Uterus (tissue), 4 donors: Measurements from ENCODE around the gene ATP6V0D1. TPM values are rescaled to one million over a fixed set of nuclear protein-coding genes. Genes with fewer than 3 reads are reported as not detected.

Experiments
- DNase-seq, 2 donors: peaks; one replicate each; pipeline ENCODE4 v3.0.0-alpha.2; 2019 to 2020
- H3K27ac ChIP-seq, 2 donors: fragments of 200-600 bp; sonication (generic); 1 replicate in 1 of 2; 2 replicates in 1 of 2; pipeline ENCODE4 v1.5.1; 2016 to 2018
- H3K27me3 ChIP-seq, 2 donors: fragments of 200-600 bp; sonication (generic); one replicate each; pipeline ENCODE4 v1.5.1; 2018 to 2019; ENCODE audit warnings: control low read depth in 1 of 2
- H3K36me3 ChIP-seq, 2 donors: fragments of 200-600 bp; sonication (generic); one replicate each; pipeline ENCODE4 v1.5.1; 2019; ENCODE audit warnings: control low read depth in 1 of 2
- H3K4me1 ChIP-seq, 2 donors: fragments of 200-600 bp; sonication (generic); one replicate each; pipeline ENCODE4 v1.5.1; 2018 to 2019; ENCODE audit warnings: control low read depth in 1 of 2
- H3K4me3 ChIP-seq, 2 donors: fragments of 200-600 bp; sonication (generic); 1 replicate in 1 of 2; 2 replicates in 1 of 2; pipeline ENCODE4 v1.5.1; 2018 to 2019; ENCODE audit warnings: mild to moderate bottlenecking in 1 of 2
- H3K9me3 ChIP-seq, 2 donors: fragments of 200-600 bp; sonication (generic); one replicate each; pipeline ENCODE4 v1.5.1; 2019; ENCODE audit warnings: control low read depth in 1 of 2
- CTCF ChIP-seq, 4 experiments: fragments of 200-600 bp in 2 of 4; fragments of 450-650 bp in 2 of 4; sonication (generic) in 2 of 4; IDR thresholded peaks; one replicate each; pipeline ENCODE4 v1.5.1; 2016 to 2019; ENCODE audit warnings: antibody characterized with exemption in 4 of 4, mild to moderate bottlenecking in 2 of 4, moderate library complexity in 1 of 4
- POLR2A ChIP-seq, 2 donors: fragments of 450-650 bp; IDR thresholded peaks; one replicate each; pipeline ENCODE4 v1.6.1; 2016; ENCODE audit warnings: antibody characterized with exemption in 2 of 2, mild to moderate bottlenecking in 1 of 2, moderate library complexity in 1 of 2
- intact Hi-C: fragments of 100-400 bp; cut with DNase I; formaldehyde crosslinking; loops from one replicate; pipeline ENCODE4 v1.15.1; 2023; ENCODE audit warnings: low total_unique reads
- total RNA-seq, 4 donors: library from RNA; depleted of rRNA in 3 of 4; stranded (reverse); fragments of >200 nt in 3 of 4; gene quantifications; one replicate each; pipeline versions ENCODE4 v1.1.0 to v1.2.4, GENCODE V29; 2014 to 2023
- donor health status: DM: yes; HTN: yes; CAD: no.

Gene ATP6V0D1
- total RNA-seq, 4 donors from 2014 or later: 67.4 to 243 (median 100) TPM

- no peak for TF ChIP-seq POLR2A (IDR thresholded peaks at IDR 0.05)
- no peak for TF ChIP-seq CTCF (IDR thresholded peaks at IDR 0.05)
- H3K27ac ChIP-seq: peak overlapping the region; percentile 83 to 85
- H3K4me3 ChIP-seq: no peak overlapping the region
- no peaks in the 10 kb centered on the region for H3K27me3 ChIP-seq
- intact Hi-C loops: no loop called here
- DNase-seq: peak; percentile 74 to 79
- no peaks in the 10 kb centered on the region for H3K4me1 ChIP-seq
- H3K9me3 ChIP-seq: no peaks in the 10 kb centered on the region
- H3K36me3 ChIP-seq: no peaks in the 10 kb centered on the region
These were observed 74.6 kb downstream of the ATP6V0D1 start for GRCh38 chr16:67406111-67406971.

GRCh38 chr16:67405336-67405735, 75.6 kb downstream of the ATP6V0D1 start:
- Histone ChIP-seq H3K36me3 (no peaks in the 10 kb centered on the region), H3K4me1 (no peaks in the 10 kb centered on the region), H3K4me3 (no peak overlapping the region), H3K27ac (peak overlapping the region; percentile 83 to 85), H3K27me3 (no peaks in the 10 kb centered on the region), H3K9me3 (no peaks in the 10 kb centered on the region)
- intact Hi-C loops: no loop called here
- no peak for DNase-seq
- TF ChIP-seq CTCF (IDR thresholded peaks at IDR 0.05): no peak
- no peak for TF ChIP-seq POLR2A (IDR thresholded peaks at IDR 0.05)

GRCh38 chr16:67404740-67405226, 76.2 kb downstream of the ATP6V0D1 start:
- Histone ChIP-seq H3K36me3 (no peaks in the 10 kb centered on the region), H3K27me3 (no peaks in the 10 kb centered on the region), H3K4me1 (no peaks in the 10 kb centered on the region), H3K27ac (peak overlapping the region; percentile 83 to 85), H3K4me3 (no peak overlapping the region), H3K9me3 (no peaks in the 10 kb centered on the region)
- DNase-seq: no peak
- no peak for TF ChIP-seq CTCF (IDR thresholded peaks at IDR 0.05)
- no peak for TF ChIP-seq POLR2A (IDR thresholded peaks at IDR 0.05)
- intact Hi-C loops: no loop called here

GRCh38 chr16:67403976-67404555, 76.9 kb downstream of the ATP6V0D1 start:
- intact Hi-C loops: no loop called here
- Histone ChIP-seq H3K36me3 (no peaks in the 10 kb centered on the region), H3K27me3 (no peaks in the 10 kb centered on the region), H3K27ac (no peak overlapping the region), H3K9me3 (no peaks in the 10 kb centered on the region), H3K4me1 (no peaks in the 10 kb centered on the region), H3K4me3 (no peak overlapping the region)
- TF ChIP-seq POLR2A (IDR thresholded peaks at IDR 0.05) (no peak), CTCF (IDR thresholded peaks at IDR 0.05) (no peak)
- DNase-seq: no peak

- DNase-seq: no peak
- Histone ChIP-seq H3K4me1 (peaks cover 0 to 15% of the 10 kb centered on the region in 2 donors), H3K4me3 (no peak overlapping the region)
These were observed 80.1 kb downstream of the ATP6V0D1 start for GRCh38 chr16:67400901-67401300.

More at GRCh38 chr16:67400901-67401300, 80.1 kb downstream of the ATP6V0D1 start:
- H3K36me3 ChIP-seq: no peaks in the 10 kb centered on the region
- H3K27ac ChIP-seq: no peak overlapping the region
- TF ChIP-seq POLR2A (IDR thresholded peaks at IDR 0.05): no peak
- TF ChIP-seq CTCF (IDR thresholded peaks at IDR 0.05): no peak
- H3K9me3 ChIP-seq: no peaks in the 10 kb centered on the region
- no peaks in the 10 kb centered on the region for H3K27me3 ChIP-seq
- intact Hi-C loops: no loop called here
